SK-N-SH treated with all-trans-retinoic acid at 6 μM for 48 hours (cell line): ENCODE measurements around the gene MKRN2OS.

Source experiments
- BACH2 ChIP-seq: fragments of 250-450 bp; sonication (Bioruptor Pico); IDR thresholded peaks from 2 replicates; pipeline ENCODE4 v1.9.0; 2021; ENCODE audit warnings: mild to moderate bottlenecking, borderline replicate concordance
- CSDC2 ChIP-seq: fragments of 250-450 bp; sonication (Bioruptor Pico); IDR thresholded peaks from 2 replicates; pipeline ENCODE4 v1.5.0; 2020; ENCODE audit warnings: mild to moderate bottlenecking, moderate library complexity
- GLIS3 ChIP-seq: fragments of 250-450 bp; sonication (Bioruptor Pico); IDR thresholded peaks from 2 replicates; pipeline ENCODE4 v1.5.0; 2020; ENCODE audit warnings: mild to moderate bottlenecking, moderate library complexity
- ISL1 ChIP-seq: fragments of 250-450 bp; sonication (Bioruptor Pico); IDR thresholded peaks from 2 replicates; pipeline ENCODE4 v2.1.2; 2022; ENCODE audit warnings: mild to moderate bottlenecking, moderate library complexity
- OSR1 ChIP-seq: fragments of 250-450 bp; sonication (Bioruptor Pico); IDR thresholded peaks from 2 replicates; pipeline ENCODE4 v1.8.0; 2022; ENCODE audit warnings: moderate library complexity, mild to moderate bottlenecking, inconsistent platforms
- PPARA ChIP-seq: fragments of 250-450 bp; sonication (Bioruptor Pico); IDR thresholded peaks from 2 replicates; pipeline ENCODE4 v1.5.0; 2020; ENCODE audit warnings: mild to moderate bottlenecking, borderline replicate concordance
- RARB ChIP-seq: fragments of 250-450 bp; sonication (Bioruptor Pico); IDR thresholded peaks from 2 replicates; pipeline ENCODE4 v1.8.0; 2021; ENCODE audit warnings: mild to moderate bottlenecking, moderate library complexity
- TCF4 ChIP-seq: fragments of 250-450 bp; sonication (Bioruptor Pico); IDR thresholded peaks from 2 replicates; pipeline ENCODE4 v1.8.0; 2021; ENCODE audit warnings: mild to moderate bottlenecking, moderate library complexity, borderline replicate concordance
- ZFP3 ChIP-seq: fragments of 250-450 bp; sonication (Bioruptor Pico); IDR thresholded peaks from 2 replicates; pipeline ENCODE4 v1.5.0; 2020; ENCODE audit warnings: mild to moderate bottlenecking, moderate library complexity
- ZFP30 ChIP-seq: fragments of 450-650 bp; formaldehyde crosslinking; IDR thresholded peaks from 2 replicates; pipeline ENCODE4 v1.5.0; 2022; ENCODE audit warnings: mild to moderate bottlenecking, moderate library complexity
- ZNF565 ChIP-seq: fragments of 450-650 bp; formaldehyde crosslinking; conservative IDR thresholded peaks from 2 replicates; pipeline ENCODE4 v1.5.0; 2020; ENCODE audit warnings: low read depth, mild to moderate bottlenecking, moderate library complexity
- ZNF70 ChIP-seq: fragments of 450-650 bp; formaldehyde crosslinking; IDR thresholded peaks from 2 replicates; pipeline ENCODE4 v1.5.0; 2020; ENCODE audit warnings: mild to moderate bottlenecking, moderate library complexity
- TF ChIP-seq, protein P1 (sequence below): fragments of 250-450 bp; sonication (Bioruptor Pico); IDR thresholded peaks from 2 replicates; pipeline ENCODE4 v1.5.1; 2020; ENCODE audit warnings: low read depth, mild to moderate bottlenecking, moderate library complexity
- TF ChIP-seq, protein P2 (sequence below): fragments of 250-450 bp; sonication (Bioruptor Pico); IDR thresholded peaks from 2 replicates; pipeline ENCODE4 v1.5.1; 2021; ENCODE audit warnings: mild to moderate bottlenecking, moderate library complexity

DNA sequence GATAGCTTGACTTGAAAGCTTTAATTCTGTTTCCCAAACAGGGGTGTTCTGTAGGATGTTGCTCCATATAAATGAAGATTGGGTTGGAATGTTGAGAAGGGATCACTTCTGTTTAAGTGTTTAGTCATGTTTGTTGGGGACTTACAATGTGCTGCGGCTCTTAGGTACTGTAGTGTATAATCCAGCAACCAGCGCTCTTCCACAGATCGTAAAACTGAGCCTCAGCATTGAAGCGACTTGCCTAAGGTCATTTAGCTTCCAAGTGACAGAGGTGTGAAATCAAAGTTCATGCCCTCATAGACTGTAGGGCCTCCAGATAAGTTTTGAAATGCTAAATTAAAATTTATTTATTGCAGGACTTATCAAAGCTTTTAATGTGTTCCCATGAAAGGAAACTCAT, 13.4 kb upstream of the MKRN2OS start:
- TF ChIP-seq GLIS3 (CRISPR knock-in tag): no peak
- TF ChIP-seq ISL1 (CRISPR knock-in tag): no peak
- no peak for TF ChIP-seq TCF4
- no peak for TF ChIP-seq OSR1 (CRISPR knock-in tag)
- no peak for TF ChIP-seq ZFP3 (CRISPR knock-in tag)
- TF ChIP-seq ZFP30 (CRISPR knock-in tag): no peak
- no peak for TF ChIP-seq ZNF565 (CRISPR knock-in tag)
- TF ChIP-seq BACH2 (CRISPR knock-in tag): no peak
- no peak for TF ChIP-seq ZNF70 (CRISPR knock-in tag)
- TF ChIP-seq, protein P1, sequence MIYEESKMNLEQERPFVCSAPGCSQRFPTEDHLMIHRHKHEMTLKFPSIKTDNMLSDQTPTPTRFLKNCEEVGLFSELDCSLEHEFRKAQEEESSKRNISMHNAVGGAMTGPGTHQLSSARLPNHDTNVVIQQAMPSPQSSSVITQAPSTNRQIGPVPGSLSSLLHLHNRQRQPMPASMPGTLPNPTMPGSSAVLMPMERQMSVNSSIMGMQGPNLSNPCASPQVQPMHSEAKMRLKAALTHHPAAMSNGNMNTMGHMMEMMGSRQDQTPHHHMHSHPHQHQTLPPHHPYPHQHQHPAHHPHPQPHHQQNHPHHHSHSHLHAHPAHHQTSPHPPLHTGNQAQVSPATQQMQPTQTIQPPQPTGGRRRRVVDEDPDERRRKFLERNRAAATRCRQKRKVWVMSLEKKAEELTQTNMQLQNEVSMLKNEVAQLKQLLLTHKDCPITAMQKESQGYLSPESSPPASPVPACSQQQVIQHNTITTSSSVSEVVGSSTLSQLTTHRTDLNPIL (CRISPR knock-in tag): no peak
- TF ChIP-seq PPARA: no peak
- TF ChIP-seq RARB (CRISPR knock-in tag): no peak
- no peak for TF ChIP-seq CSDC2 (CRISPR knock-in tag)
- TF ChIP-seq, protein P2, sequence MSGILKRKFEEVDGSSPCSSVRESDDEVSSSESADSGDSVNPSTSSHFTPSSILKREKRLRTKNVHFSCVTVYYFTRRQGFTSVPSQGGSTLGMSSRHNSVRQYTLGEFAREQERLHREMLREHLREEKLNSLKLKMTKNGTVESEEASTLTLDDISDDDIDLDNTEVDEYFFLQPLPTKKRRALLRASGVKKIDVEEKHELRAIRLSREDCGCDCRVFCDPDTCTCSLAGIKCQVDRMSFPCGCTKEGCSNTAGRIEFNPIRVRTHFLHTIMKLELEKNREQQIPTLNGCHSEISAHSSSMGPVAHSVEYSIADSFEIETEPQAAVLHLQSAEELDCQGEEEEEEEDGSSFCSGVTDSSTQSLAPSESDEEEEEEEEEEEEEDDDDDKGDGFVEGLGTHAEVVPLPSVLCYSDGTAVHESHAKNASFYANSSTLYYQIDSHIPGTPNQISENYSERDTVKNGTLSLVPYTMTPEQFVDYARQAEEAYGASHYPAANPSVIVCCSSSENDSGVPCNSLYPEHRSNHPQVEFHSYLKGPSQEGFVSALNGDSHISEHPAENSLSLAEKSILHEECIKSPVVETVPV: no peak
